IMR-90 (cell line): ENCODE measurements around the gene ARL6IP6. TPM values are rescaled to one million over a fixed set of nuclear protein-coding genes. Genes with fewer than 3 reads are reported as not detected.
A peak's percentile ranks its signal among the peaks of the same experiment; 100 is the strongest.
"Not testable (repeated sequence)": the region's sequence is repeated elsewhere in the genome, so short reads cannot be mapped to it uniquely, and the experiment has no call there.

Source experiments
- ATAC-seq: fragments of 200-7000 bp; cut with Tn5 transposase; 2 replicates; pipeline ENCODE4 v1.9.1; 2020; ENCODE audit warnings: low read depth, mild to moderate bottlenecking, moderate library complexity
- BruUV-seq: library from RNA; stranded (reverse); fragments of 400-500 nt; replicated peaks from 2 replicates; lab custom pipeline; 2021; lab: Mats Ljungman, UMichigan
- CTCF ChIA-PET: fragments of 300-600 bp; formaldehyde crosslinking; extraction: SDS; loops from one replicate; lab custom pipeline; 2021; ENCODE audit warnings: antibody characterized with exemption; lab: Yijun Ruan, JAX
- POLR2A ChIA-PET: fragments of 300-600 bp; sonication (Branson Sonifier 250); formaldehyde crosslinking; loops from one replicate; lab custom pipeline; 2022; ENCODE audit warnings: antibody characterized with exemption; ENCODE audit not compliant: unreplicated experiment; lab: Charles Lee
- DNase-seq: peaks from one replicate; pipeline ENCODE4 v3.0.0; 2013
- H2AFZ ChIP-seq: replicated peaks from 2 replicates; pipeline ENCODE3; 2013; ENCODE audit warnings: low read length, mild to moderate bottlenecking; ENCODE audit not compliant: poor library complexity
- H2AK5ac ChIP-seq: 2 replicates; pipeline ENCODE4 v1.6.1; 2013; ENCODE audit warnings: low read depth, low read length, inconsistent platforms
- H2AK9ac ChIP-seq: replicated peaks from 2 replicates; pipeline ENCODE3; 2013; ENCODE audit warnings: mild to moderate bottlenecking, low read depth, low read length, moderate library complexity; ENCODE audit not compliant: poor library complexity
- H2BK120ac ChIP-seq: 2 replicates; pipeline ENCODE4 v1.6.1; 2013; ENCODE audit warnings: low read depth, low read length, inconsistent platforms
- H2BK15ac ChIP-seq: 3 replicates; pipeline ENCODE4 v1.6.1; 2013; ENCODE audit warnings: low read depth, low read length, inconsistent platforms
- H2BK20ac ChIP-seq: 2 replicates; pipeline ENCODE4 v1.6.1; 2013; ENCODE audit warnings: low read depth, mild to moderate bottlenecking, inconsistent platforms, low read length, moderate library complexity
- H2BK5ac ChIP-seq: 2 replicates; pipeline ENCODE4 v1.6.1; 2013; ENCODE audit warnings: mild to moderate bottlenecking, low read depth, low read length, inconsistent platforms; ENCODE audit not compliant: poor library complexity, severe bottlenecking
- H3K14ac ChIP-seq: replicated peaks from 2 replicates; pipeline ENCODE4 v1.6.1; 2013; ENCODE audit warnings: low read depth, low read length, inconsistent platforms
- H3K18ac ChIP-seq: 2 replicates; pipeline ENCODE4 v1.6.1; 2013; ENCODE audit warnings: low read depth, low read length, control low read depth
- H3K23ac ChIP-seq: 2 replicates; pipeline ENCODE4 v1.6.1; 2013; ENCODE audit warnings: low read depth, low read length, inconsistent platforms
- H3K27ac ChIP-seq: 2 replicates; pipeline ENCODE4 v1.5.1; 2013; ENCODE audit warnings: mild to moderate bottlenecking, control low read depth, low read length; ENCODE audit not compliant: insufficient read depth
- H3K27me3 ChIP-seq: 2 replicates; pipeline ENCODE4 v1.6.1; 2013; ENCODE audit warnings: low read length; ENCODE audit not compliant: control insufficient read depth, insufficient read depth
- H3K36me3 ChIP-seq: 2 replicates; pipeline ENCODE4 v1.6.1; 2013; ENCODE audit warnings: low read length, mixed read lengths; ENCODE audit not compliant: control insufficient read depth, insufficient read depth
- H3K4ac ChIP-seq: 2 replicates; pipeline ENCODE4 v1.6.1; 2013; ENCODE audit warnings: low read depth, low read length, inconsistent platforms
- H3K4me1 ChIP-seq: 2 replicates; pipeline ENCODE4 v1.6.1; 2013; ENCODE audit warnings: low read length, mixed read lengths; ENCODE audit not compliant: control insufficient read depth, insufficient read depth
- H3K4me2 ChIP-seq: 2 replicates; pipeline ENCODE4 v1.6.1; 2013; ENCODE audit warnings: low read depth, mild to moderate bottlenecking, control low read depth, low read length, moderate library complexity
- H3K4me3 ChIP-seq: 2 replicates; pipeline ENCODE4 v1.5.1; 2013; ENCODE audit warnings: low read depth, mild to moderate bottlenecking, control low read depth, low read length, moderate library complexity; ENCODE audit not compliant: insufficient read depth
- H3K56ac ChIP-seq: 2 replicates; pipeline ENCODE4 v1.6.1; 2013; ENCODE audit warnings: low read length, inconsistent platforms; ENCODE audit not compliant: insufficient read depth; ENCODE audit errors: extremely low read depth
- H3K79me1 ChIP-seq, 2 experiments: 2 replicates each; pipeline ENCODE4 v1.6.1; 2013; ENCODE audit warnings: low read length in 2 of 2, inconsistent platforms in 1 of 2, low read depth in 1 of 2
- H3K9ac ChIP-seq: 2 replicates; pipeline ENCODE4 v1.6.1; 2013; ENCODE audit warnings: low read depth, low read length, control low read depth
- H3K9me1 ChIP-seq: 2 replicates; pipeline ENCODE4 v1.6.1; 2013; ENCODE audit warnings: low read length, inconsistent platforms; ENCODE audit not compliant: insufficient read depth
- H3K9me3 ChIP-seq: 2 replicates; pipeline ENCODE4 v1.6.1; 2013; ENCODE audit warnings: low read length; ENCODE audit not compliant: control insufficient read depth, insufficient read depth
- H4K20me1 ChIP-seq: 2 replicates; pipeline ENCODE4 v1.6.1; 2013; ENCODE audit warnings: low read length, inconsistent platforms; ENCODE audit not compliant: insufficient read depth
- H4K5ac ChIP-seq: 2 replicates; pipeline ENCODE4 v1.6.1; 2013; ENCODE audit warnings: mild to moderate bottlenecking, low read depth, low read length, control low read depth
- H4K8ac ChIP-seq, 2 experiments: 2 replicates each; pipeline ENCODE4 v1.6.1; 2013; ENCODE audit warnings: low read depth in 2 of 2, low read length in 2 of 2, control low read depth in 1 of 2, inconsistent platforms in 1 of 2
- H4K91ac ChIP-seq: 2 replicates; pipeline ENCODE4 v1.6.1; 2013; ENCODE audit warnings: low read depth, low read length, inconsistent platforms; ENCODE audit not compliant: insufficient read depth
- RAD21 ChIP-seq: IDR thresholded peaks from 2 replicates; pipeline ENCODE4 v1.6.1; 2012; ENCODE audit warnings: low read length, improper control_type of control experiment
- RCOR1 ChIP-seq: IDR thresholded peaks from 2 replicates; pipeline ENCODE4 v1.6.1; 2012; ENCODE audit warnings: mild to moderate bottlenecking, low read length, improper control_type of control experiment; ENCODE audit not compliant: insufficient replicate concordance
- RFX5 ChIP-seq: IDR thresholded peaks from 2 replicates; pipeline ENCODE4 v1.8.0; 2012; ENCODE audit warnings: low read depth, mild to moderate bottlenecking, low read length, moderate library complexity
- WGBS, 2 experiments: methylation state at CpG; one replicate each; pipeline versions ENCODE4 v1.1.5 to v1.1.7; 2013; ENCODE audit warnings: missing lambda C conversion rate in 2 of 2; ENCODE audit not compliant: insufficient read length in 1 of 2; ENCODE audit errors: extremely low coverage in 2 of 2; 5-methylcytosine and 5-hydroxymethylcytosine counted together
- dilution Hi-C: fragments of 300-500 bp; cut with HindIII; formaldehyde crosslinking; loops from one replicate; pipeline ENCODE4 v1.14.3; 2018; ENCODE audit warnings: low sequenced_read_pairs; ENCODE audit not compliant: unreplicated experiment
- in situ Hi-C: fragments of 300-500 bp; cut with MboI; formaldehyde crosslinking; loops from 3 replicates; pipeline ENCODE4 v1.14.3; 2019; ENCODE audit warnings: low sequenced_read_pairs, inconsistent platforms, mixed read lengths
- intact Hi-C: fragments of 100-400 bp; cut with micrococcal nuclease; formaldehyde crosslinking; loops from 2 replicates; pipeline ENCODE4 v1.10.0; 2022
- polyA plus RNA-seq, 3 experiments: library from polyadenylated mRNA; depleted of rRNA; stranded (reverse); fragments of >200 nt; gene quantifications; 2 replicates each; pipeline ENCODE4 v1.2.3, GENCODE V29; 2012; ENCODE audit warnings: low replicate concordance in 1 of 3
- total RNA-seq: library from RNA; depleted of rRNA; stranded (reverse); fragments of >200 nt; gene quantifications from 2 replicates; pipeline ENCODE4 v1.2.3, GENCODE V29; 2012
- TF ChIP-seq, protein P1 (sequence below): conservative IDR thresholded peaks from 2 replicates; pipeline ENCODE4 v1.5.1; 2012; ENCODE audit warnings: mild to moderate bottlenecking, low read depth, low read length, improper control_type of control experiment

Gene ARL6IP6
- total and polyA plus RNA-seq, 2 of the 4 experiments (the other 2 are of a cell fraction), result 4.1 to 14.7 TPM

DNA sequence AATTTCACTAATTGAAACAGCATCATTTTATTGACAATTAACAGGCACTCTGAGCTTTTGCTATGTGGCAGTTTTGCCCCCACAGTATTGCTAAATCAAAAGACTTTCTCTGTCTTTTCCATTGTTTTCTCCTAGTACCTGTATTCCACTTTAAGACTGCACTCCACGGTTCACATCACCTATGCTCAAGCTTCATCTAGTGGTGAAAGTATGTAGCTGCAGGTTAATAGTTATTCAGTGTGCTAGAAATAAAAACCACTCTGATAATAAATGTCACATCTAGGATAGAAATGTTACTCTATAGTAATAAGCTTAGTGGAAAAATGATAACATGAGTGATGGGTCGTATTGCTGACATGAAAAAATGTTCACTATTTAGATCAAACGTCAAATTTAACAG is 24.6 kb downstream of the ARL6IP6 start:
- no peak overlapping the region for H3K18ac ChIP-seq
- in situ Hi-C loops (loop anchor here (25.0 kb wide), 1 partner anchor 769 kb away; no protein-coding TSS in a partner anchor), intact Hi-C loops (loop anchor here (5.0 kb wide), 1 partner anchor 544 kb away; no protein-coding TSS in a partner anchor), dilution Hi-C loops (no loop called here)
- H3K27me3 ChIP-seq, result no peaks in the 10 kb centered on the region
- no peaks in the 10 kb centered on the region for H3K9me3 ChIP-seq
- no peak overlapping the region for H2AK5ac ChIP-seq
- no peak overlapping the region for H3K56ac ChIP-seq
- DNase-seq (no peak), ATAC-seq (no peak)
- BruUV-seq, result no TSS peak
- no peak overlapping the region for H4K5ac ChIP-seq
- no peak overlapping the region for H2BK20ac ChIP-seq
- ChIA-PET POLR2A (interaction anchor here (0.6 kb wide), 1 partner anchor 11 kb away, joined by 5 read pairs; no protein-coding TSS in a partner anchor), CTCF (interaction anchor here (1.5 to 2.0 kb wide), 4 partner anchors 9 to 16 kb away, joined by 3 to 6 read pairs (median 6); no protein-coding TSS in a partner anchor)
- no peak overlapping the region for H2BK5ac ChIP-seq
- no peak overlapping the region for H2AFZ ChIP-seq
- no peak overlapping the region for H2AK9ac ChIP-seq
- H3K4me2 ChIP-seq, result no peak overlapping the region
- no peak overlapping the region for H3K23ac ChIP-seq
- H3K14ac ChIP-seq, result no peak overlapping the region
- H4K20me1 ChIP-seq, result no peaks in the 10 kb centered on the region
- no peak overlapping the region for H3K4ac ChIP-seq
- H3K4me3 ChIP-seq, result no peak overlapping the region
- H2BK120ac ChIP-seq, result no peak overlapping the region
- H3K27ac ChIP-seq, result no peak overlapping the region
- H3K9ac ChIP-seq, result no peak overlapping the region
- H3K36me3 ChIP-seq, result peaks cover 5% of the 10 kb centered on the region; the same call in 1 of the 2 replicates
- H4K91ac ChIP-seq, result no peak overlapping the region
- no peaks in the 10 kb centered on the region for H3K4me1 ChIP-seq
- peaks cover 2 to 6% of the 10 kb centered on the region in 2 experiments; a peak in 2 of 4 replicates for H3K79me1 ChIP-seq
- no CpG with 5 or more reads among the region's 3 CpGs for WGBS, 2 experiments
- H4K8ac ChIP-seq, result no peak overlapping the region
- no peaks in the 10 kb centered on the region for H3K9me1 ChIP-seq
- TF ChIP-seq, protein P1, sequence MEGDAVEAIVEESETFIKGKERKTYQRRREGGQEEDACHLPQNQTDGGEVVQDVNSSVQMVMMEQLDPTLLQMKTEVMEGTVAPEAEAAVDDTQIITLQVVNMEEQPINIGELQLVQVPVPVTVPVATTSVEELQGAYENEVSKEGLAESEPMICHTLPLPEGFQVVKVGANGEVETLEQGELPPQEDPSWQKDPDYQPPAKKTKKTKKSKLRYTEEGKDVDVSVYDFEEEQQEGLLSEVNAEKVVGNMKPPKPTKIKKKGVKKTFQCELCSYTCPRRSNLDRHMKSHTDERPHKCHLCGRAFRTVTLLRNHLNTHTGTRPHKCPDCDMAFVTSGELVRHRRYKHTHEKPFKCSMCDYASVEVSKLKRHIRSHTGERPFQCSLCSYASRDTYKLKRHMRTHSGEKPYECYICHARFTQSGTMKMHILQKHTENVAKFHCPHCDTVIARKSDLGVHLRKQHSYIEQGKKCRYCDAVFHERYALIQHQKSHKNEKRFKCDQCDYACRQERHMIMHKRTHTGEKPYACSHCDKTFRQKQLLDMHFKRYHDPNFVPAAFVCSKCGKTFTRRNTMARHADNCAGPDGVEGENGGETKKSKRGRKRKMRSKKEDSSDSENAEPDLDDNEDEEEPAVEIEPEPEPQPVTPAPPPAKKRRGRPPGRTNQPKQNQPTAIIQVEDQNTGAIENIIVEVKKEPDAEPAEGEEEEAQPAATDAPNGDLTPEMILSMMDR, result peak; percentile 35; the same call in 1 of the 2 replicates
- TF ChIP-seq RCOR1, result no peak
- no peak for TF ChIP-seq RFX5
- peak; percentile 18; the same call in 1 of the 2 replicates for TF ChIP-seq RAD21
- H2BK15ac ChIP-seq, result no peak overlapping the region

DNA sequence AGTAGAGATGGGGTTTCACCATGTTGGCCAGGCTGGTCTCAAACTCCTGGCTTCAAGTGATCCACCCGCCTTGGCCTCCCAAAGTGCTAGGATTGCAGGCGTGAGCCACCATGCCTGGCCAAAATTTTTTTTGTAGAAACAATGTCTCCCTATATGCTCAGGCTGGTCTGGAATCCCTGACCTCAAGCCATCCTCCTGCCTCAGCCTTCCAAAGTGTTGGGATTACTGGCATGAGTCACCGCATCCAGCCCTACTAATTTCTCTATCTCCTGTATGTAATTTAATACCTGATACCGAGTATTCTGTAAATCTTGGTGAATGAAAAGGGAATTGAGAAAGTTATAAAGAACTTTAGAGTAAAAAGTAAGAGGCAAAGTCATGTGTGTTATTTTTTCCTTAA is 29.3 kb downstream of the ARL6IP6 start:
- in situ Hi-C loops, result loop anchor here (25.0 kb wide), 1 partner anchor 765 kb away; no protein-coding TSS in a partner anchor
- CTCF ChIA-PET, result not testable (repeated sequence)

More for the DNA sequence above, 29.3 kb downstream of the ARL6IP6 start:
- H3K9me1 ChIP-seq, H3K4me3 ChIP-seq, POLR2A ChIA-PET, H2BK5ac ChIP-seq, H2BK120ac ChIP-seq, H3K4ac ChIP-seq, H4K5ac ChIP-seq, H3K79me1 ChIP-seq, H3K23ac ChIP-seq, H3K18ac ChIP-seq, H3K36me3 ChIP-seq, intact Hi-C loops, H3K56ac ChIP-seq, H3K4me1 ChIP-seq, H3K14ac ChIP-seq, H2AK9ac ChIP-seq, dilution Hi-C loops, H3K4me2 ChIP-seq, H3K27ac ChIP-seq, H2BK20ac ChIP-seq, H2BK15ac ChIP-seq, H4K20me1 ChIP-seq, H2AFZ ChIP-seq, H3K9me3 ChIP-seq, H3K9ac ChIP-seq, H3K27me3 ChIP-seq, BruUV-seq, H4K8ac ChIP-seq, H4K91ac ChIP-seq, H2AK5ac ChIP-seq: not testable (repeated sequence)
- no CpG with 5 or more reads among the region's 4 CpGs for WGBS, 2 experiments
- peak; percentile 72 for ATAC-seq
- peak; percentile 60 for DNase-seq
